Measurements from ENCODE around the gene KIF21A.

DNA sequence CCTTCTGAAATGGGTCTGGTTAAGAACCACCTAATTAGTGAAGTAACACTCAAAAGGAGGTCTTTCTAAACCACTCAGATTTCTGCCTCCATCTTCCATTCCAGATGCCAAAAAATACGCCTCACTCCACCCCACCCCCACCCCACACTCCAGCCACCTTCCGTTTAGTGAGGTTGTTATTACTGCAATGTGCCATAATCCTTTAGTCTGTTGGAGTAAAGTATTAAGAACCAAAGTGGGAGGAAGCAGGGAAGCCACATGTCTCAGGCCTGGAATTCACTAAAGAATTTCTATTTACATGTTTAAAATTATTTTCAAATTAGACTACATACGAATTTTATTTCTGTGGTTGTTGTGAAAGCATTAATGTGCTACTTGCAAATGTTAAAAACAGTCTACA is 7.4 kb downstream of the KIF21A start:
- TF ChIP-seq TAF1 (IDR thresholded peaks at IDR 0.05; ENCODE audit: borderline replicate concordance, insufficient read depth, low read length) (no peak), FOXP2 (optimal IDR thresholded peaks at IDR 0.05; ENCODE audit: borderline replicate concordance, extremely low read depth, extremely low read length, insufficient read depth) (no peak), POLR2AphosphoS5 (IDR thresholded peaks at IDR 0.05; ENCODE audit: low read depth, low read length) (no peak)
- TF ChIP-seq, protein P1, sequence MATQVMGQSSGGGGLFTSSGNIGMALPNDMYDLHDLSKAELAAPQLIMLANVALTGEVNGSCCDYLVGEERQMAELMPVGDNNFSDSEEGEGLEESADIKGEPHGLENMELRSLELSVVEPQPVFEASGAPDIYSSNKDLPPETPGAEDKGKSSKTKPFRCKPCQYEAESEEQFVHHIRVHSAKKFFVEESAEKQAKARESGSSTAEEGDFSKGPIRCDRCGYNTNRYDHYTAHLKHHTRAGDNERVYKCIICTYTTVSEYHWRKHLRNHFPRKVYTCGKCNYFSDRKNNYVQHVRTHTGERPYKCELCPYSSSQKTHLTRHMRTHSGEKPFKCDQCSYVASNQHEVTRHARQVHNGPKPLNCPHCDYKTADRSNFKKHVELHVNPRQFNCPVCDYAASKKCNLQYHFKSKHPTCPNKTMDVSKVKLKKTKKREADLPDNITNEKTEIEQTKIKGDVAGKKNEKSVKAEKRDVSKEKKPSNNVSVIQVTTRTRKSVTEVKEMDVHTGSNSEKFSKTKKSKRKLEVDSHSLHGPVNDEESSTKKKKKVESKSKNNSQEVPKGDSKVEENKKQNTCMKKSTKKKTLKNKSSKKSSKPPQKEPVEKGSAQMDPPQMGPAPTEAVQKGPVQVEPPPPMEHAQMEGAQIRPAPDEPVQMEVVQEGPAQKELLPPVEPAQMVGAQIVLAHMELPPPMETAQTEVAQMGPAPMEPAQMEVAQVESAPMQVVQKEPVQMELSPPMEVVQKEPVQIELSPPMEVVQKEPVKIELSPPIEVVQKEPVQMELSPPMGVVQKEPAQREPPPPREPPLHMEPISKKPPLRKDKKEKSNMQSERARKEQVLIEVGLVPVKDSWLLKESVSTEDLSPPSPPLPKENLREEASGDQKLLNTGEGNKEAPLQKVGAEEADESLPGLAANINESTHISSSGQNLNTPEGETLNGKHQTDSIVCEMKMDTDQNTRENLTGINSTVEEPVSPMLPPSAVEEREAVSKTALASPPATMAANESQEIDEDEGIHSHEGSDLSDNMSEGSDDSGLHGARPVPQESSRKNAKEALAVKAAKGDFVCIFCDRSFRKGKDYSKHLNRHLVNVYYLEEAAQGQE (IDR thresholded peaks at IDR 0.05; ENCODE audit: insufficient read depth in 1 of 2, low read depth in 2 of 2, low read length in 2 of 2), result no peak
